ENCODE measurements around the gene STARD3.
A peak's percentile ranks its signal among the peaks of the same experiment; 100 is the strongest.

Gene STARD3

DNA sequence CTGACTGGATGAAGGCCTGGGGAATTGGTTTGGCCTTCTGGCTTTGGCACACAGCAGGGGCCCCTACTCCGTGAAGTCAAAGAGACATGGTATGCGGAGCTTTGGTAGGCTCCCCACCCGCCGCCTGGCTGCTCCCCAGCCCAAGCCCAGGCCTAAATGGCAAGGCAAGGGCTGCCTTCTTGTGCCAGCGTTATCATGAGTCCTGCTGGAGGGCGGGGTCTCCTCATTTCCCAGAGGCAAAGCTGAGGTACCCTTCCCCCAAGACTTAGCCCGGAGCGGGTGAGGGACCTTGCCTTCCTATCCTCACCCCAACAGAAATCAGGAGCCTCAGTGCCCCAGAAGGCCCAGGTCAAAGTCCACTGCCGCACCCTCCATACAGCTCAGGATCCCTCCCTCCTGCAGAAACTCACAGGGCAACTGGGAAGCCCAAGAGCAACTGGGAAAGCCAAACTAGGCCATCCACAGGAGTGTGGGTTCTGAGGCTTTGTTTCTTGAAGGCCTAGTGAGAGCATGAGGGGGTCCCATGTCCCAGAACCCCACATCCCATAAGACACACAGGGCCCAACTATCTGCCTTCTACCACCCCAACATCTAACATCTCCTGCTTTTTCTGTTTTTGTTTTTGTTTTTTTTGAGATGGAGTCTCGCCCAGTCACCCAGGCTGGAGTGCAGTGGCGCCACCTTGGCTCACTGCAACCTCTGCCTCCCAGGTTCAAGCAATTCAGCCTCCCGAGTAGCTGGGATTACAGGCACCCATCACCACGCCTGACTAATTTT, 41.6 kb downstream of the STARD3 start:
- H3K27ac ChIP-seq (ENCODE audit: poor library complexity, severe bottlenecking): no peak overlapping the region
- DNase-seq (ENCODE audit: low spot score): no peak
- H3K36me3 ChIP-seq (ENCODE audit: low read depth): no peaks in the 10 kb centered on the region
- no peak overlapping the region for H3K4me3 ChIP-seq (ENCODE audit: severe bottlenecking)
- no peaks in the 10 kb centered on the region for H3K9me3 ChIP-seq (ENCODE audit: severe bottlenecking)
- no peak for ATAC-seq (ENCODE audit: low read depth)
- TF ChIP-seq, protein P1, sequence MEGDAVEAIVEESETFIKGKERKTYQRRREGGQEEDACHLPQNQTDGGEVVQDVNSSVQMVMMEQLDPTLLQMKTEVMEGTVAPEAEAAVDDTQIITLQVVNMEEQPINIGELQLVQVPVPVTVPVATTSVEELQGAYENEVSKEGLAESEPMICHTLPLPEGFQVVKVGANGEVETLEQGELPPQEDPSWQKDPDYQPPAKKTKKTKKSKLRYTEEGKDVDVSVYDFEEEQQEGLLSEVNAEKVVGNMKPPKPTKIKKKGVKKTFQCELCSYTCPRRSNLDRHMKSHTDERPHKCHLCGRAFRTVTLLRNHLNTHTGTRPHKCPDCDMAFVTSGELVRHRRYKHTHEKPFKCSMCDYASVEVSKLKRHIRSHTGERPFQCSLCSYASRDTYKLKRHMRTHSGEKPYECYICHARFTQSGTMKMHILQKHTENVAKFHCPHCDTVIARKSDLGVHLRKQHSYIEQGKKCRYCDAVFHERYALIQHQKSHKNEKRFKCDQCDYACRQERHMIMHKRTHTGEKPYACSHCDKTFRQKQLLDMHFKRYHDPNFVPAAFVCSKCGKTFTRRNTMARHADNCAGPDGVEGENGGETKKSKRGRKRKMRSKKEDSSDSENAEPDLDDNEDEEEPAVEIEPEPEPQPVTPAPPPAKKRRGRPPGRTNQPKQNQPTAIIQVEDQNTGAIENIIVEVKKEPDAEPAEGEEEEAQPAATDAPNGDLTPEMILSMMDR (IDR thresholded peaks at IDR 0.05; ENCODE audit: poor library complexity, severe bottlenecking): no peak
- no peaks in the 10 kb centered on the region for H3K4me1 ChIP-seq (ENCODE audit: insufficient read depth, poor library complexity, severe bottlenecking)
- no peaks in the 10 kb centered on the region for H3K27me3 ChIP-seq (ENCODE audit: insufficient read depth, poor library complexity, severe bottlenecking)

DNA sequence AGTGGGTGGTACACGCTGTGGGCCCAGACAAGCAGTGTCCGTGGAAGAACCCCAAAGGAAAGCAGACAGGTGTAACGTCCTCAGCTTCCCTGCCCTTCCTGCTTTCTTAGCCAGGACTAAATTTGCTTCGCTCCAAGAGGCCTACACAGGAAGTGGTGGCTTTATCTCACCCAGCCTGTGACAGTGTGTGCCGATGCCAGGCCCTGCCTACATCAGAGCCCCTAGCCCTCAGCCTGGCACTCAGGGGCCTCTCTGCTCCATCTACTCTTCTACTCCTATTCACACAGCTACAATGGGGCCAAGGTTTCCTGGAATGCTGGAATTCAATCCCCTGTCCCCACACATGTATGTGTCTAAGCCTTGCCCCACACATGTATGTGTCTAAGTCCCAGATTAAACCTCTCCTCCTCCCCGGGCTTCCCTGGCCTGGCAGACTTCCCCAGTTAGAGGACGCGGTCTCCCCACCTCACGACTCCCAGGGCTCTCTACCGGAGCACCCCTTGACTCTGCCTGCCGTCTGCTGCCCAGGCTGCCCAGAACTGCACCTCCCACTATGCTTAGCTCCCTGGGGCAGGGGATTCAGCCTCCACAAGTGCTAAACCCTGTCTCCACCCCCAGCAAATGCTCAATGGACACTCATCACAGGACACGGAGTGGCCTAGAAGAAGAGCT, 42.7 kb downstream of the STARD3 start:
- TF ChIP-seq, protein P1 (IDR thresholded peaks at IDR 0.05; ENCODE audit: poor library complexity, severe bottlenecking): no peak
- no peaks in the 10 kb centered on the region for H3K27me3 ChIP-seq (ENCODE audit: insufficient read depth, poor library complexity, severe bottlenecking)
- no peaks in the 10 kb centered on the region for H3K4me1 ChIP-seq (ENCODE audit: insufficient read depth, poor library complexity, severe bottlenecking)
- ATAC-seq (ENCODE audit: low read depth): no peak
- H3K9me3 ChIP-seq (ENCODE audit: severe bottlenecking): no peaks in the 10 kb centered on the region
- H3K36me3 ChIP-seq (ENCODE audit: low read depth): no peaks in the 10 kb centered on the region
- no peak overlapping the region for H3K27ac ChIP-seq (ENCODE audit: poor library complexity, severe bottlenecking)
- no peak for DNase-seq (ENCODE audit: low spot score)
- H3K4me3 ChIP-seq (ENCODE audit: severe bottlenecking): no peak overlapping the region

DNA sequence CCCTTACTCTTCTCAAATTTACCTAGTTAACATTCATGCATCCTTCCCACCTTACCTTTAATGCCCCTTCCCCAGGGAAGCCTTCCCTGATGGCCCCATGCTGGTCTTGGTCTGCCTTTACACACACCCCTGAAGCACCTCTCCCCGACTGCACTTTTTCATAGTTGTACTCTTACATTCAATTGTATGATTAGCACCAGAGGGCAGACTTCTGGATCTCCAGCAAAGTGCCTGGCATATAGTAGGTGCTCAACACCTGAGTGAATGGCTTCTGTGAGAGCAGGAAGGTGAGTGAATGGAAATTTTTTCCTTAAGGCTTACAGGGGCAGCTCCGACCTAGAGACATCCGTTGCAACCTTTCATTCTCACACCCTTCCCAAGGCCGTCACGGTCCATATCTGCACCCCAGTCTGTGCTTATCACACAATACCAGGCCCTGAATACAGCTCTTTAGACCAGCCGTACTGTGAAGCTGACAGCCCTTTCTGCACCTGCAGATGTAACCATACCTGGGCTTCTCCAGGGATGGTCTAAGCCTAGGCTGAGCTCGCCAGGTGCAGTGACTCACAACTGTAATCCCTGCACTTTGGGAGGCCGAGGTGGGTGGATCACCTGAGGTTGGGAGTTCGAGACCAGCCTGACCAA, 46.5 kb downstream of the STARD3 start:
- Histone ChIP-seq H3K27ac (ENCODE audit: poor library complexity, severe bottlenecking) (no peak overlapping the region), H3K36me3 (ENCODE audit: low read depth) (no peaks in the 10 kb centered on the region), H3K4me3 (ENCODE audit: severe bottlenecking) (no peak overlapping the region), H3K4me1 (ENCODE audit: insufficient read depth, poor library complexity, severe bottlenecking) (peaks cover 5% of the 10 kb centered on the region), H3K27me3 (ENCODE audit: insufficient read depth, poor library complexity, severe bottlenecking) (no peaks in the 10 kb centered on the region), H3K9me3 (ENCODE audit: severe bottlenecking) (no peaks in the 10 kb centered on the region)
- ATAC-seq (ENCODE audit: low read depth): no peak
- no peak for DNase-seq (ENCODE audit: low spot score)
- TF ChIP-seq, protein P1 (IDR thresholded peaks at IDR 0.05; ENCODE audit: poor library complexity, severe bottlenecking): no peak

DNA sequence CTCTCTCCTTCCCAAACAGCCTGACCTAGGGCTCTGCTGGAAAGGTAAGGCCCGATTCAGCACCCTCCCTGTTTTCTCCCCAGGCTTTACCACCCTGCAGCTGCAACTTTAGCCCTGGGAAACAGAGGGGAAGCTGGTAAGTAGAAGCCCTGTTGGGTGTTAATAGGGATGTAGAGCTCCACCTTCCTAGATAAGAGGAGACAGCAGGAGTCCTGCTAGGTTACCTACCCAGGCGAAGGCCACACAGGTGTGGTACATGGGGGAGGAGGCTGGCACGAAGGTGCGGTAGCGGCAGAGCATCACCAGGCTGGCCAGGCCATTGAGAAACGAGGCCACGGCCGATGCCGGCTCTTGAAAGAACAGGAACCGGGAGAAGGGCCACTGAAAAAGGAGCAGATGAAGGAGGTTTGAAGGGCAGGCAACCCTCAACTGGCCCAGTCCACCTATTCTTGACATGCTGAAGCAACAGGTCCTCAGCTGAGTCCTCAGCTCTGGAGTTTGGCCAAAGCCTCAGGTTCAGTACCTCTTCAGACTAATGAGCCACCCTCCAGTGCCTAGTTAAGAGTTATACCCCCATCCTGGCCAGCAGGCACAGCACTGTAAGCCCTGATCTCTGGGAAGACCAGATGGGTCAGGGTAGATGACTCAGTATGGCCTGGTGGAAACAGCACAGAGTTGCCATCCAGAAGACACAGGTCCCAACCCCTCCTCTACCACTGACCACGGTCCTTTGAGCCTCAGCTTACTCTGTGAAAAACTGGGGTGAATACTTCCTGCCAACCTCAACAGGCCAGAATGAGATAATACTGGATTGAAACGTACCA, 47.6 kb downstream of the STARD3 start:
- Histone ChIP-seq H3K27ac (ENCODE audit: poor library complexity, severe bottlenecking) (no peak overlapping the region), H3K36me3 (ENCODE audit: low read depth) (no peaks in the 10 kb centered on the region), H3K4me3 (ENCODE audit: severe bottlenecking) (no peak overlapping the region), H3K4me1 (ENCODE audit: insufficient read depth, poor library complexity, severe bottlenecking) (peaks cover 5% of the 10 kb centered on the region), H3K27me3 (ENCODE audit: insufficient read depth, poor library complexity, severe bottlenecking) (no peaks in the 10 kb centered on the region), H3K9me3 (ENCODE audit: severe bottlenecking) (no peaks in the 10 kb centered on the region)
- TF ChIP-seq, protein P1 (IDR thresholded peaks at IDR 0.05; ENCODE audit: poor library complexity, severe bottlenecking): no peak
- DNase-seq (ENCODE audit: low spot score) (peak; percentile 30), ATAC-seq (ENCODE audit: low read depth) (no peak)

Data from RWPE2 (cell line).